BLaER1 treated with 17β-estradiol and CSF1 and Interleukin-3, amounts not matched to agents 10 nM and 100 nM (cell line): ENCODE data around the gene FLT4.

Experiments used
- H3K27ac ChIP-seq, 11 experiments: shearing (Covaris generic); formaldehyde crosslinking; 2 replicates each; pipeline ENCODE4 v1.8.1; 2022
- H3K27me3 ChIP-seq, 11 experiments: shearing (Covaris generic); formaldehyde crosslinking; 2 replicates each; pipeline ENCODE4 v1.8.1; 2022
- H3K36me3 ChIP-seq, 11 experiments: shearing (Covaris generic); formaldehyde crosslinking; 2 replicates each; pipeline ENCODE4 v1.8.1; 2022
- H3K4me1 ChIP-seq, 10 experiments: shearing (Covaris generic); formaldehyde crosslinking; 2 replicates each; pipeline ENCODE4 v1.8.1; 2022
- H3K4me2 ChIP-seq, 11 experiments: shearing (Covaris generic); formaldehyde crosslinking; 2 replicates each; pipeline ENCODE4 v1.8.1; 2022
- H3K4me3 ChIP-seq, 10 experiments: shearing (Covaris generic); formaldehyde crosslinking; 2 replicates each; pipeline ENCODE4 v1.8.1; 2022
- H3K9ac ChIP-seq, 11 experiments: shearing (Covaris generic); formaldehyde crosslinking; 2 replicates each; pipeline ENCODE4 v1.8.1; 2022
- H3K9me3 ChIP-seq, 11 experiments: shearing (Covaris generic); formaldehyde crosslinking; replicated peaks in 1 of 11; 2 replicates each; pipeline ENCODE4 v1.8.1; 2022
- H4K20me1 ChIP-seq, 11 experiments: shearing (Covaris generic); formaldehyde crosslinking; 2 replicates each; pipeline ENCODE4 v1.8.1; 2022
- Cebpa-rat ChIP-seq, 11 experiments: shearing (Covaris generic); IDR thresholded peaks; 2 replicates each; pipeline ENCODE4 v1.8.1; 2022

The FLT4 gene

DNA sequence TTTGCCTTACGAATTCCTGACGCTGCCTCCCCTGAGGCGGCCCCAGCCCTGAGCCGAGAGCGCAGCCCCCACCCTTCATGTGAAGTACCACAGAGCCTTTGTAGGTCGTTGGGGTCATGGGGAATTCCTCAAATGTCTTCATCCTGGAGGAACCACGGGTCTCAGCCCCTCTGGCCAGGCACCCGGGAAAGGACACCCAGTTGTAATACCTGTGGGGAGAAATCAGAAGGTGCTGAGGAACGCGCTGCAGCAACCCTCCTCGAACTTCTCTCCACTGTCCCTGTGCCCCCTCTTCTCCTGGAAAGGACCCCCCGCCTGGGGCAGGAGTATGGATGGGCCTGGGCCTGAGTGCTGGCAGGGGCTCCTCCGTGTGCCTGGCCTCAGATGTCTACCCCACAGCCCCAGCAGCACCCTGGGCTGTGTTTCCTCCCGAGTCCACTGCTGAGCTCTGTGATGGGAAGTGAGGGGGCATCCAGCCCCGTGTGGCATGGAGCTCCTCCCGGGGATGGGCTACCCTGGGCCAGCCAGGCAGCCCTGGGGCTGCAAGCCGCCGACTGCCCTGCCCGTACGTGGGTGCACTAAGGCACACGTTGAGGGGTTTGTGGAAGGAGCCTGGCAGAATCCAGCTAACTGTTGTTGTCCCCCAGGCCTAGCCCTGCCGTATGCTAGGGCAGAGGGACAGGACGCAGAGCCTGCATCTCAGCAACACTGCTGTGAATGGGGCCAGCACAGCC is 39.4 kb downstream of the FLT4 start:
- no peaks in the 10 kb centered on the region for H3K9me3 ChIP-seq
- H4K20me1 ChIP-seq, result no peaks in the 10 kb centered on the region; a peak in 1 of 22 replicates
- H3K9ac ChIP-seq, result no peak overlapping the region
- TF ChIP-seq Cebpa-rat (IDR thresholded peaks at IDR 0.05), result no peak
- no peaks in the 10 kb centered on the region for H3K27me3 ChIP-seq
- no peak overlapping the region for H3K4me2 ChIP-seq
- no peaks in the 10 kb centered on the region for H3K36me3 ChIP-seq
- H3K4me3 ChIP-seq, result no peak overlapping the region
- no peaks in the 10 kb centered on the region; a peak in 1 of 20 replicates for H3K4me1 ChIP-seq
- H3K27ac ChIP-seq, result no peak overlapping the region

DNA sequence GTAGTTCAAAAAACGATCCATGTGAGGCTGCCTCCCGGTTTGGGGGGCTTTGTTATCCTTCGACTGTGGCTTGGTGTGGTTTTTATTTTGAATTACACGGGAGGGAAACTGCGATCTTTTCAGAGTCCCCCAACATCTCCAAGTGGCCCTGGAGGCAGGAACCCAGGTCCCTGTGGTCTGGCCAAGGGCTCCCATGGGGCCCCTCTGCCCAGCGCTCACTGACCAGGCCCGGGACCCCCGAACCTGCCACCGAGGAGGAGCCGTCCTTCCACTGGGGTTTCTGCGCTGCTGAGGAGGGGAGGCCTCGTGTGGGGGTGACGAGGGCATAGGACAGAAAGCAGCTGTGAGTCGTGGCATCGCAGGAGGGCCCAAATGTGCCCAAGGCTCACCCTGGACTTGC is 40.0 kb downstream of the FLT4 start:
- Histone ChIP-seq H4K20me1 (no peaks in the 10 kb centered on the region; a peak in 1 of 22 replicates), H3K9ac (no peak overlapping the region), H3K4me1 (no peaks in the 10 kb centered on the region; a peak in 1 of 20 replicates), H3K27me3 (no peaks in the 10 kb centered on the region), H3K27ac (no peak overlapping the region), H3K4me3 (no peak overlapping the region), H3K4me2 (no peak overlapping the region), H3K9me3 (no peaks in the 10 kb centered on the region), H3K36me3 (no peaks in the 10 kb centered on the region)
- TF ChIP-seq Cebpa-rat (IDR thresholded peaks at IDR 0.05), result no peak

DNA sequence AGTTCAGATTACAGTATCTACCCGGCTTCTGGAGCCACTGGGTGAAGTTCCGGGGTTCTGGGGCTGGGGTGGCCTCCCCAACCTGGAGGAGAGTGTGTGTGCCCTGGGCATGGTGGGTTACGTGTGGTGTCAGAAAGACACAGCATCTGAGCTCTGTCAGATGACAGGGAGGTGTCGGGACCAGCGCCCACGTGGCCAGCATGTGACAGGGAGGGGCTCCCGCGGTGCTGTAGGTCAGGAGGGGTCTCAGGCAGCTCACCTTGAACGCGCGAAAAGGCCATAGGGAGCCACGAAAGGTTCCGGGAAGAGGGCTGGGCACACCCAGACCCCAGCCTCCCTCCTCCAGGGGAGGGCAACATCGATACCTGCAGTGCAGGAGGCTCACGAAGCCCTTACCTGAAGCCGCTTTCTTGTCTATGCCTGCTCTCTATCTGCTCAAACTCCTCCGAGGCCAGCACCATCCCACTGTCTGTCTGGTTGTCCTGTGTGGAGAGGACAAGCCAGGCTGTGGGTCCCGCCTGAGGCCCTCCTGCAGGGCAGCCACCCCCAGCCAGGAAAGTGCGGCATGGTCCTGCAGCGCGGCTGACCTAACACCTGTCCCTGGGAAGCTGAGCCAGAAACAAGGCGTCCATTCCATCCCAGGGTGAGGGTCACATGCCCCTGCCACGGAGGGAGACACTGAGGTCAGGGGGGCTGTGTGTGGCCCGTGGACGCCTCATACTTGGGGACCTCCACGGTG is 40.7 kb downstream of the FLT4 start:
- H3K9ac ChIP-seq, result no peak overlapping the region
- H3K27ac ChIP-seq, result no peak overlapping the region
- no peak for TF ChIP-seq Cebpa-rat (IDR thresholded peaks at IDR 0.05)
- H3K27me3 ChIP-seq, result no peaks in the 10 kb centered on the region
- no peak overlapping the region for H3K4me3 ChIP-seq
- no peaks in the 10 kb centered on the region; a peak in 1 of 20 replicates for H3K4me1 ChIP-seq
- no peaks in the 10 kb centered on the region; a peak in 1 of 22 replicates for H4K20me1 ChIP-seq
- H3K4me2 ChIP-seq, result no peak overlapping the region
- H3K9me3 ChIP-seq, result no peaks in the 10 kb centered on the region
- H3K36me3 ChIP-seq, result no peaks in the 10 kb centered on the region

DNA sequence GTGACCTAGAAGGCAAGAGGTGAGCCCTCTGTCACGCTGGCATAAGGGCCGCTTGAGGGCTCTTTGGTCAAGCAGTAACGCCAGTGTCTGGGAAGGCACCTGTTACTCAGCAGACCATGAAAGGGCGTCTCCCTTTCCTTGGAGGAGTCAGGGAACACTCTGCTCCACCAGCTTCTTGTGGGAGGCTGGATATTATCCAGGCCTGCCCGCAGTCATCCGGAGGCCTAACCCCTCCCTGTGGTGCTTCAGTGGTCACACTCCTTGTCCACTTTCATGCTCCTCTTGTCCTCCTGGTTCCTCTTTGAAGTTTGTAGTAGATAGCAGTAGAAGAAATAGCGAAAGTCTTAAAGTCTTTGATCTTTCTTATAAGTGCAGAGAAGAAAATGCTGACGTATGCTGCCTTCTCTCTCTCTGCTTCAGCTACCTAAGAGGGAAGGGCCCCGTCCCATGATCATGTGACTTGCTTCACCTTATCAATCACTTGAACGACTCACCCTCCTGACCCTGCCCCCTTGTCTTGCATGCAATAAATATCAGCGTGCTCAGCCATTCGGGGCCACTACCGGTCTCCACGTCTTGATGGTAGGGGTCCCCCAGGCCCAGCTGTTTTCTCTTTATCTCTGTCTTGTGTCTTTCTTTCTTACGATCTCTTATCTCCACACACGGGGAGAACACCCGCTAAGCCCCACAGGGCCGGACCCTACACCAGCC is 41.4 kb downstream of the FLT4 start:
- Histone ChIP-seq H3K4me1 (no peaks in the 10 kb centered on the region; a peak in 1 of 20 replicates), H3K9ac (no peak overlapping the region), H4K20me1 (no peaks in the 10 kb centered on the region; a peak in 1 of 22 replicates), H3K9me3 (no peaks in the 10 kb centered on the region), H3K27ac (no peak overlapping the region), H3K27me3 (no peaks in the 10 kb centered on the region), H3K36me3 (no peaks in the 10 kb centered on the region), H3K4me3 (no peak overlapping the region), H3K4me2 (no peak overlapping the region)
- no peak for TF ChIP-seq Cebpa-rat (IDR thresholded peaks at IDR 0.05)

DNA sequence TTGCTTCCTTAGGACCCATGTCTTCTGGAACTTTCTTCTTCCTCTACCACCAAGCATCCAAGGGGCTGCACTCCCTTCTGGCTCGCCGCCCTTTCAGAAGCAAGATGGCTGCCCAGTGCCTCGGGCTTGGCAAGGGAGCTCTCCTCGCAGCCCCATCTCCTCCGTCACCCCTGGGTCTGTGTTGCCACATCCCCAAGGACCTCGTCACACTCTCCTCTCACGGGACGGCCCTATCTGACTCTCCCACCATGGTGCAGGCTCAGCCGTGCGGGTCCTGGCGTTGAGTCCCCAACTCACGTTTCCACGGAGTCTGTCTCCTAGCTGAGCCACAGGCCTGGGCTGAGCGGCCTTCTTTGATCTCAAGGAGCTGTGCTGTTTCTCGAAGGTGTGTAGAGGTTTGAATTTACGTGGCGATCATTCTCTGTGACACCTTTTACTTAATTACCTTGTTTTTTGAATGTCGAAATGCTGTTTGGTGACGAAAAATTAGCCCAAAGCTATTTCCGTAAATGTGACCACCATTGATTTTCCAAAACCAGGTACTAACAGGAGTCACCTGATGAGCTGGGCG is 43.1 kb downstream of the FLT4 start:
- Histone ChIP-seq H4K20me1 (no peaks in the 10 kb centered on the region), H3K9ac (no peak overlapping the region), H3K27ac (no peak overlapping the region), H3K4me2 (no peak overlapping the region), H3K4me1 (no peaks in the 10 kb centered on the region; a peak in 1 of 20 replicates), H3K36me3 (no peaks in the 10 kb centered on the region), H3K4me3 (no peak overlapping the region), H3K27me3 (no peaks in the 10 kb centered on the region), H3K9me3 (no peaks in the 10 kb centered on the region)
- TF ChIP-seq Cebpa-rat (IDR thresholded peaks at IDR 0.05), result no peak

DNA sequence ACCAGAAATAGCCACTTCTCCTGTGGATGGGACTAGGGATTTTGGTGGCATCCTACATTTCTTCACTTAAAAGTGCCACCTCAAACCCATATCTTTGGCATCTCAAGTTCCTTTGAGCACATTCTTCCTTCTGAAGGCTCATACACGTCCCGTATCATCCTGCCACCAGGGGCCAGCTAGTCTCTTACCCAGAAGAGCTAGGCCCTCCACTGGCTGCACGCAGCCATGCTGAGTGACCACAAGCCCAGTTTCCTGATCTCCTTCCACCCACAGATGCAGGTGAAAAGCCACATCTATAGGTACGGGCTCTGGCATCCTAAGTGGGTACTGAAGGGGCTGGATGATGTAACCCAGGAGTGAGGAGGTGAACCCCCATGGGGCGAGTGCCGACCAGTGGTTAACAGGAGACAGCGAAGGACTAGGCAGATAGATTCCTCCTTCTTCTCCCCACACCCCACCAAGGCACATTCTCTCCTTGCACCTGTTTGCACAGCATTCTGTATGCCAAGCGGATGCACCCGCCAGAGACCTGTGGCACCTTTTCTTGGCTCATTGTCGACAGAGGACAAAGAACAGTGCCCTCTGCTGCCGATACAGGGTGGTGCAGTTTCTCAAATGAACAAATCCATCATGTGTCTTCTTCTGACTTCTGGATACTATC is 43.7 kb downstream of the FLT4 start:
- no peak overlapping the region for H3K27ac ChIP-seq
- H3K4me1 ChIP-seq, result peaks cover 0 to 2% (median under 1%) of the 10 kb centered on the region in 10 experiments; a peak in 9 of 20 replicates
- H4K20me1 ChIP-seq, result no peaks in the 10 kb centered on the region
- H3K27me3 ChIP-seq, result no peaks in the 10 kb centered on the region
- H3K9ac ChIP-seq, result no peak overlapping the region
- no peaks in the 10 kb centered on the region for H3K9me3 ChIP-seq
- H3K4me2 ChIP-seq, result no peak overlapping the region
- no peak overlapping the region for H3K4me3 ChIP-seq
- no peak for TF ChIP-seq Cebpa-rat (IDR thresholded peaks at IDR 0.05)
- no peaks in the 10 kb centered on the region for H3K36me3 ChIP-seq

DNA sequence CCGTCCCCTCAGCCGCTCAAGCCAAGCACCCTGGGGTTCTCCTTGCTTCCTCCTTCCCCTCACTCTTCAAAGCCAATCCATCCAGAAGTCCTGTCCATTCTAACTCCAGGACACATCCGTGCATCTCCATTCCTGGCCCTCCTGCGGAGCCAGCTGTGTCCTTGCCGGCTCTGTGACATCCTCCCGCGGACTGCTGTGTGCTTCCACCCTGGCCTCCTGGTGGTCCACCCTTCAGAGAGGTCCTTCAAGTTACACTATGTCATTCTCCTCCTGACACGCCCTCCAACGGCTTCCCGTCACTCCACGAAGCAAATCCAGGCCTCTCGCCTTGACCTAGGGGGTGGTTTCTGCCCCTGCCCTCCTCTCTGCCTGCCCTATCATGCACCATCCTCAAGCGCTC is 45.1 kb downstream of the FLT4 start:
- no peaks in the 10 kb centered on the region for H3K27me3 ChIP-seq
- no peak overlapping the region for H3K4me2 ChIP-seq
- no peak overlapping the region for H3K27ac ChIP-seq
- no peaks in the 10 kb centered on the region for H3K9me3 ChIP-seq
- H3K4me1 ChIP-seq, result peaks cover 0 to 15% (median 14%) of the 10 kb centered on the region in 10 experiments; a peak in 16 of 20 replicates
- TF ChIP-seq Cebpa-rat (IDR thresholded peaks at IDR 0.05), result no peak
- no peaks in the 10 kb centered on the region for H3K36me3 ChIP-seq
- H3K9ac ChIP-seq, result no peak overlapping the region
- no peak overlapping the region for H3K4me3 ChIP-seq
- no peaks in the 10 kb centered on the region for H4K20me1 ChIP-seq

DNA sequence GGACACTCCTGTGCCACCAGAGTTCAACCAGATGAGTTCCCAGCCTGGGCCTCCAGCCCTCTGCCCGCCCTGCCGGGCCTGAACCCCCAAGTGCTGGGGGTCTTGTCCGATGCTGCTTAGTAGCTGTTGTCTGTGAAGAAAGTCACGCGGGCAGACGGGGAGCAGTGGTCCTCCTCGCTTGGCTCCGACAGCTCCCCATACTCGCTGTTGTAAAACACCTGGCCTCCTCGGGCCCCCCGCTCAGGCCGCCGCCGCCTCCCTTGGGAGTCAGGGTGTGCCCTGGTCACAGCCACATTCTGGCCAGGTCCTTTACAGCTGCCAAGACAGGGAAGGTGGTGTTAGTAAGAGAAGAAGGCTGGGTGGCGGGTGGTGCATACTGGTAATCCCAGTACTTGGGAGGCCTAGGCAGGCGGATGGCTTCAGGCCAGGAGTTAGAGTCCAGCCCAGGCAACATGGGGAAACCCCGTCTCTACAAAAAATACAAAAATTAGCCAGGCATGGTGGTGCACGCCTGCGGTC is 46.3 kb downstream of the FLT4 start:
- TF ChIP-seq Cebpa-rat (IDR thresholded peaks at IDR 0.05), result no peak
- no peaks in the 10 kb centered on the region for H3K9me3 ChIP-seq
- H3K9ac ChIP-seq, result no peak overlapping the region
- no peaks in the 10 kb centered on the region for H4K20me1 ChIP-seq
- H3K4me2 ChIP-seq, result no peak overlapping the region
- no peak overlapping the region for H3K4me3 ChIP-seq
- no peak overlapping the region for H3K27ac ChIP-seq
- peaks cover 0 to 27% (median 22%) of the 10 kb centered on the region in 10 experiments; a peak in 16 of 20 replicates for H3K4me1 ChIP-seq
- H3K27me3 ChIP-seq, result no peaks in the 10 kb centered on the region
- no peaks in the 10 kb centered on the region for H3K36me3 ChIP-seq
